WTC11 (cell line): ENCODE data around the gene TP53BP1.

Source experiments
- AR ChIP-seq: fragments of 250-450 bp; sonication (Bioruptor Pico); IDR thresholded peaks from 2 replicates; pipeline ENCODE4 v1.9.0; 2021; ENCODE audit warnings: mild to moderate bottlenecking
- ATF3 ChIP-seq: sonication (generic); formaldehyde crosslinking; conservative IDR thresholded peaks from 2 replicates; pipeline ENCODE4 v1.8.1; 2022; ENCODE audit warnings: mild to moderate bottlenecking, missing genetic modification reagents
- CREB1 ChIP-seq: sonication (generic); formaldehyde crosslinking; IDR thresholded peaks from 2 replicates; pipeline ENCODE4 v1.8.0; 2023; ENCODE audit warnings: mild to moderate bottlenecking, missing genetic modification reagents
- CTCF ChIP-seq: fragments of 200-600 bp; IDR thresholded peaks from 2 replicates; pipeline ENCODE4 v1.8.0; 2022; ENCODE audit warnings: antibody characterized with exemption
- ESRRA ChIP-seq: sonication (generic); formaldehyde crosslinking; IDR thresholded peaks from 2 replicates; pipeline ENCODE4 v1.8.1; 2022; ENCODE audit warnings: mild to moderate bottlenecking, missing genetic modification reagents, borderline replicate concordance
- FOXJ3 ChIP-seq: sonication (generic); formaldehyde crosslinking; IDR thresholded peaks from 2 replicates; pipeline ENCODE4 v1.9.0; 2021; ENCODE audit warnings: missing genetic modification reagents, mild to moderate bottlenecking, borderline replicate concordance
- NFATC4 ChIP-seq: fragments of 250-450 bp; sonication (Bioruptor Pico); IDR thresholded peaks from 2 replicates; pipeline ENCODE4 v1.9.0; 2021; ENCODE audit warnings: mild to moderate bottlenecking
- USF1 ChIP-seq: sonication (generic); formaldehyde crosslinking; IDR thresholded peaks from 2 replicates; pipeline ENCODE4 v1.8.0; 2022; ENCODE audit warnings: mild to moderate bottlenecking, missing genetic modification reagents
- ZBTB43 ChIP-seq: sonication (generic); formaldehyde crosslinking; IDR thresholded peaks from 2 replicates; pipeline ENCODE4 v1.8.1; 2023; ENCODE audit warnings: mild to moderate bottlenecking, missing genetic modification reagents
- ZNF121 ChIP-seq: sonication (generic); formaldehyde crosslinking; IDR thresholded peaks from 2 replicates; pipeline ENCODE4 v1.8.0; 2023; ENCODE audit warnings: missing genetic modification reagents
- ZNF138 ChIP-seq: sonication (generic); formaldehyde crosslinking; conservative IDR thresholded peaks from 2 replicates; pipeline ENCODE4 v1.8.1; 2022; ENCODE audit warnings: mild to moderate bottlenecking, moderate library complexity, missing genetic modification reagents

- TF ChIP-seq ZNF121 (CRISPR knock-in tag) (no peak), FOXJ3 (CRISPR knock-in tag) (no peak), CTCF (no peak), USF1 (no peak), ZBTB43 (CRISPR knock-in tag) (no peak), ATF3 (CRISPR knock-in tag) (no peak), AR (CRISPR knock-in tag) (no peak), CREB1 (CRISPR knock-in tag) (no peak), NFATC4 (CRISPR knock-in tag) (no peak), ZNF138 (CRISPR knock-in tag) (no peak), ESRRA (no peak)
Measured at GRCh38 chr15:43436395-43436794, 56.6 kb downstream of the TP53BP1 start.
